ENCODE results near the gene FBXL2. TPM values are rescaled to one million over a fixed set of nuclear protein-coding genes. Genes with fewer than 3 reads are reported as not detected.
A peak's percentile ranks its signal among the peaks of the same experiment; 100 is the strongest.

The FBXL2 gene
- total and polyA plus RNA-seq, 11 donors, result 0.91 to 5.8 (median 1.8) TPM

DNA sequence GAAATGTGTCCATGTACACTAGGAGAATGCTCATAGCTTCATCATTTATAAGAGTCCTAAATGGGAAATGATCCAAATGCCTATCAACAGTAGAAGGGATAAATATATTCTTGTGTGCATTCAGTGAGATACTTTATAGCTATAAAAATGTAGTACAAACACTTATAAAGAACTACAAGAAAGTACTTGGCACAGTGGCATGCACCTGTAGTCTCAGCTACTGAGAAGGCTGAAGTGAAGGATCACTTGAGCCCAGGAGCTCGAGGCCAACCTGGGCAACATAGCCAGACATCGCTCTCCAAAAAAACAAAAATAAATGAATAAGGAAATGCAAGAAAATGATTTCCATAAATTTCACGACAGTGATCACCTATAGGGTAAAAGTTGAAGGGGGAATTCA is 3.6 kb upstream of the FBXL2 start:
- no peak for TF ChIP-seq POLR2A (IDR thresholded peaks at IDR 0.05)
- TF ChIP-seq, protein P1, sequence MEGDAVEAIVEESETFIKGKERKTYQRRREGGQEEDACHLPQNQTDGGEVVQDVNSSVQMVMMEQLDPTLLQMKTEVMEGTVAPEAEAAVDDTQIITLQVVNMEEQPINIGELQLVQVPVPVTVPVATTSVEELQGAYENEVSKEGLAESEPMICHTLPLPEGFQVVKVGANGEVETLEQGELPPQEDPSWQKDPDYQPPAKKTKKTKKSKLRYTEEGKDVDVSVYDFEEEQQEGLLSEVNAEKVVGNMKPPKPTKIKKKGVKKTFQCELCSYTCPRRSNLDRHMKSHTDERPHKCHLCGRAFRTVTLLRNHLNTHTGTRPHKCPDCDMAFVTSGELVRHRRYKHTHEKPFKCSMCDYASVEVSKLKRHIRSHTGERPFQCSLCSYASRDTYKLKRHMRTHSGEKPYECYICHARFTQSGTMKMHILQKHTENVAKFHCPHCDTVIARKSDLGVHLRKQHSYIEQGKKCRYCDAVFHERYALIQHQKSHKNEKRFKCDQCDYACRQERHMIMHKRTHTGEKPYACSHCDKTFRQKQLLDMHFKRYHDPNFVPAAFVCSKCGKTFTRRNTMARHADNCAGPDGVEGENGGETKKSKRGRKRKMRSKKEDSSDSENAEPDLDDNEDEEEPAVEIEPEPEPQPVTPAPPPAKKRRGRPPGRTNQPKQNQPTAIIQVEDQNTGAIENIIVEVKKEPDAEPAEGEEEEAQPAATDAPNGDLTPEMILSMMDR (IDR thresholded peaks at IDR 0.05), result no peak
- Histone ChIP-seq H3K27ac (no peak overlapping the region), H3K4me3 (no peak overlapping the region), H3K36me3 (no peaks in the 10 kb centered on the region), H3K27me3 (peaks cover 0 to 17% (median 0%) of the 10 kb centered on the region in 9 donors), H3K9me3 (peaks cover 0 to 5% (median 0%) of the 10 kb centered on the region in 12 donors), H3K4me1 (peaks cover 0 to 14% (median 0%) of the 10 kb centered on the region in 12 donors)
- intact Hi-C loops (cut with DNase I), result no loop called here
- 91 to 94% (median 93%) methylated on average over 3 of the region's 3 CpGs for whole genome bisulfite sequencing, 4 donors
- no peak for ATAC-seq
- no peak for DNase-seq

DNA sequence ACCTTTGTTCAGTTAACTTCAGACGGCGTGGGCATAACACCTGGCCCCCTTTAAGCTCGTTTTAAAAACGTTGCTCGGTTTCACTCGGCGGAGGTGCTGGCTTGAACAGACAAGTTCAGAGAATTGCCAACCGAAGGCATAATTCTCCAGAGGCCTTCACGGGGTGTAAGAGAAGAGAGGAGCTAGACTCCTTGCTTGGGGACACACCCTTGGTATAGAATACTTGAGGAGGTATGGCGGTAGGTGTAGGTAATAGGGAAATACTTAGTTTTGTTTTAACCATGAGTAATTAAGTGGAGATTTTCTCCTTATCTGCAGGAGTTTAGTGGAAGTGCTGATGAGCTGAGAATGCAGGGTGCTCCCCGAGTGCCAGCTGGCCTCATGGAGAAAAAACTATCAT is 921 bp downstream of the FBXL2 start:
- WGBS, 4 donors, result 15 to 25% (median 16%) methylated on average over 11 of the region's 11 CpGs
- Histone ChIP-seq H3K4me1 (peaks cover 0 to 14% (median 0%) of the 10 kb centered on the region in 12 donors), H3K27me3 (peaks cover 0 to 17% (median 0%) of the 10 kb centered on the region in 9 donors), H3K36me3 (no peaks in the 10 kb centered on the region), H3K4me3 (peak overlapping the region in 11 of 12 donors; percentile 64 to 95 (median 77)), H3K27ac (no peak overlapping the region), H3K9me3 (peaks cover 0 to 9% (median 0%) of the 10 kb centered on the region in 12 donors)
- intact Hi-C loops (cut with DNase I), result no loop called here
- DNase-seq, result no peak
- no peak for TF ChIP-seq POLR2A (IDR thresholded peaks at IDR 0.05)
- TF ChIP-seq, protein P1 (IDR thresholded peaks at IDR 0.05), result no peak
- ATAC-seq, result no peak

DNA sequence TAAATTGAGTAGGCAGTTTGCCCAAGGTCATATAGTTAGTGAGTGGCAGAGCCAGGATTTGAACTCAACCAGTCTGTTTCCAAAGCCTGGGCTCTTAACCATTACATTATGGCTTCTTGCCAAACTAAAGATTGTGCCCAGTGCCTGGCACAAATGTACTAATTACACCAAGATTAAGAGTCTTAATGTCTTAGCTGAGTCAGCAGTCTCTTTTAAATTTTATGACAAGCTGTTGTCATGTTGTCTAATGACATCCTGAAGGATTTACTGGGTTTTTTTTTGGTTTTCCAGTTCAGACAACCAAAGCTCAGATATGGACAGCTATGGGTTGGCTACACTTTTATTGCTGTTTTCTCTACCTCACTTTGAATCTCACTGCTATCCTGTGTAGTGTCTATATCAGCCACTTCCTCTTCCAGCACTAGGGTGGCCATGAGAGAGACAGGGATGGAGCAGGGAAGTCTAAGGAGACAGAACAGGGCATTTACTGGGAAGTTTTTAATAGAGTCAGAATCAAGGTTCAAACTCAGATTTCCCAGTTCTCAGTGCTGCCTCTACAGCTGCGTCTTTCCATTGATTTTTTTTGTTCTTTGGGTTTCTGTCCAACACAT is 10.5 kb downstream of the FBXL2 start:
- Histone ChIP-seq H3K36me3 (no peaks in the 10 kb centered on the region), H3K4me1 (no peaks in the 10 kb centered on the region), H3K27ac (no peak overlapping the region), H3K4me3 (no peak overlapping the region), H3K9me3 (peaks cover 0 to 57% (median 5%) of the 10 kb centered on the region in 12 donors), H3K27me3 (no peaks in the 10 kb centered on the region)
- TF ChIP-seq POLR2A (IDR thresholded peaks at IDR 0.05), result no peak
- TF ChIP-seq, protein P1 (IDR thresholded peaks at IDR 0.05), result no peak
- ATAC-seq, result no peak
- intact Hi-C loops (cut with DNase I), result no loop called here
- no peak for DNase-seq
- 91 to 98% (median 93%) methylated on average over 1 of the region's 1 CpG for WGBS, 4 donors

DNA sequence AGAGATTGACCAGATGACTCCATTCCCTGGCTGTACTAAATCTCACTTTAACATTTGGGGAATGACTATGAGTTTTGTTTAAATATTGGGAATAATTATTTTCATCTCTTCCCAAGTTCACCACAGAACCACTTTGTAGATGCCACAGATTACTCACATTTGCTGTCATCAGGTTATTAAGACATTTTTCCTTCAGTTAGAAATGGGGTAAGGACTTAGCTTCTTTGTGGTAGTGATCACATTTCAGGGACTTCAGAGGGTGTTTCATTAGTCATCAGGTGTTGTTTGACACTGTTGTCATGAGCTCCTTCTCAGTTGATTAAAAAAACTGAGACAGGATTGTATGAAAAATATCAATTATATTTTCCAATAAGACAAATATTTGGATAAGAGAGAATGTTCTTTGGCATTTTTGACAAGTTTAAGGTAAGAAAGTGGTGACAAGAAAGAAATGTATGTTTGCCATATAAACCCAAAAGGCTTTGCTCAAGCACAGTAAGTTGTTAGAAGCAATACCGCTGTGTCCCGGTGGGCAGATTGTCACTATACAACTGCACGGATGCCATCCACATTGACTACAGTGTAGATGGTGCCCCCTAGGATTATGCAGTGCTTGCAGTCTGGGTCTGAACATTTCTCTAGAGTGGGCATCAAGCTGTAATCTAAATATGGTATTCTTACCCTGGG is 22.3 kb downstream of the FBXL2 start:
- DNase-seq (no peak), ATAC-seq (no peak)
- Histone ChIP-seq H3K27me3 (no peaks in the 10 kb centered on the region), H3K4me3 (no peak overlapping the region), H3K36me3 (no peaks in the 10 kb centered on the region), H3K9me3 (peaks cover 0 to 9% (median 0%) of the 10 kb centered on the region in 12 donors), H3K4me1 (no peaks in the 10 kb centered on the region), H3K27ac (no peak overlapping the region)
- TF ChIP-seq, protein P1 (IDR thresholded peaks at IDR 0.05), result no peak
- no peak for TF ChIP-seq POLR2A (IDR thresholded peaks at IDR 0.05)
- intact Hi-C loops (cut with DNase I), result no loop called here
- 86 to 91% (median 89%) methylated on average over 3 of the region's 3 CpGs for WGBS, 4 donors
